Astrocyte (in vitro differentiated cells and primary cell): Measurements from ENCODE around the gene LMCD1.

Source experiments
- EZH2 ChIP-seq: IDR thresholded peaks from 2 replicates; pipeline ENCODE4 v1.6.1; 2012; ENCODE audit warnings: mild to moderate bottlenecking, low read length, inconsistent platforms; ENCODE audit not compliant: insufficient read depth
- TF ChIP-seq, protein P1 (sequence below): IDR thresholded peaks from 2 replicates; pipeline ENCODE4 v1.5.1; 2011; ENCODE audit warnings: low read depth, mild to moderate bottlenecking, inconsistent platforms, low read length, moderate library complexity; ENCODE audit not compliant: insufficient read depth

DNA sequence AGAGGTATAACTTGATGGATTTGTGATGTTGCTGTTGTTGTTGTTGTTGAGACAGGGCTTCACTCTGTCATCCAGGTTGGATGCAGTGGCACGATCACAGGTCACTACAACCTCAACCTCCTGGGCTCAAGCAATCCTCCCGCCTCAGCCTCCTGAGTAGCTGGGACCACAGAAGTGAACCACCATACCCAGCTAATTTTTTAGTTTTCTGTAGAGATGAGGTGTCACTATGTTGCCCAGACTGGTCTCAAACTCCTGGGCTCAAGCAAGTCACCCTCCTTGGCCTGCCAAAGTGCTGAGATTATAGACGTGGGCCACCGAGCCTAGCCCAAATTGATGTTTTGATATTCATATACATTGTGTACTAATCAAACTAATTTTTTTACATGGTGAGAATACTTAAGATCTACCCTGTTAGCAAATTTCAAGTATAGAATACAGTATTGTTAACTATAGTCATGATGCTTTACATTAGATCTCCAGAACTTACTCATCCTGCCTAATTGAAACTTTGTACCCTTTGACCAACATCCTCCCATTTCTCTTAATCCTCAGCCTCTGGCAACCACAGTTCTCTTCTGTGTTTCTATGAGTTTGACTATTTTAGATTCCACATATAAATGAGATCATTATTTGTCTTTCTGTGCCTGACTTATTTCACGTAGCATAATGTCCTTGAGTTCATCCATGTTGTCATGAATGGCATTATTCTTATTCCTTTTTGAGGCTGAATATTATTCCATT is 23.2 kb downstream of the LMCD1 start:
- TF ChIP-seq, protein P1, sequence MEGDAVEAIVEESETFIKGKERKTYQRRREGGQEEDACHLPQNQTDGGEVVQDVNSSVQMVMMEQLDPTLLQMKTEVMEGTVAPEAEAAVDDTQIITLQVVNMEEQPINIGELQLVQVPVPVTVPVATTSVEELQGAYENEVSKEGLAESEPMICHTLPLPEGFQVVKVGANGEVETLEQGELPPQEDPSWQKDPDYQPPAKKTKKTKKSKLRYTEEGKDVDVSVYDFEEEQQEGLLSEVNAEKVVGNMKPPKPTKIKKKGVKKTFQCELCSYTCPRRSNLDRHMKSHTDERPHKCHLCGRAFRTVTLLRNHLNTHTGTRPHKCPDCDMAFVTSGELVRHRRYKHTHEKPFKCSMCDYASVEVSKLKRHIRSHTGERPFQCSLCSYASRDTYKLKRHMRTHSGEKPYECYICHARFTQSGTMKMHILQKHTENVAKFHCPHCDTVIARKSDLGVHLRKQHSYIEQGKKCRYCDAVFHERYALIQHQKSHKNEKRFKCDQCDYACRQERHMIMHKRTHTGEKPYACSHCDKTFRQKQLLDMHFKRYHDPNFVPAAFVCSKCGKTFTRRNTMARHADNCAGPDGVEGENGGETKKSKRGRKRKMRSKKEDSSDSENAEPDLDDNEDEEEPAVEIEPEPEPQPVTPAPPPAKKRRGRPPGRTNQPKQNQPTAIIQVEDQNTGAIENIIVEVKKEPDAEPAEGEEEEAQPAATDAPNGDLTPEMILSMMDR: no peak
- TF ChIP-seq EZH2: no peak
